GM21360 (cell line): ENCODE data around the gene R3HDM2.
A peak's percentile ranks its signal among the peaks of the same experiment; 100 is the strongest.

Source experiments
- ATAC-seq: cut with Tn5 transposase; IDR thresholded peaks from one replicate; pipeline ENCODE4 v1.9.1; 2021; ENCODE audit warnings: mild to moderate bottlenecking, moderate library complexity; ENCODE audit not compliant: unreplicated experiment

The R3HDM2 gene

GRCh38 chr12:57233357-57234232, 197.2 kb downstream of the R3HDM2 start:
- ATAC-seq, result no peak

GRCh38 chr12:57232156-57232756, 198.6 kb downstream of the R3HDM2 start:
- ATAC-seq, result no peak

- no peak for ATAC-seq
Observed at GRCh38 chr12:57231276-57232021, 199.4 kb downstream of the R3HDM2 start.

GRCh38 chr12:57230381-57231155, 200.3 kb downstream of the R3HDM2 start:
- ATAC-seq, result no peak

GRCh38 chr12:57229634-57230380, 201.0 kb downstream of the R3HDM2 start, which contains the start of gene SHMT2:
TSS of gene SHMT2 (plus strand) at chr12:57229711. CDS start at chr12:57229779, 68 bp downstream.
- peak; percentile 54 for ATAC-seq

GRCh38 chr12:57229046-57229633, 201.7 kb downstream of the R3HDM2 start:
- no peak for ATAC-seq

- ATAC-seq, result no peak
Observed at GRCh38 chr12:57227315-57228115, 203.3 kb downstream of the R3HDM2 start.

- no peak for ATAC-seq
Observed at GRCh38 chr12:57226588-57227314, 204.1 kb downstream of the R3HDM2 start.

GRCh38 chr12:57225680-57226210, 205.1 kb downstream of the R3HDM2 start:
- no peak for ATAC-seq

GRCh38 chr12:57224973-57225679, 205.7 kb downstream of the R3HDM2 start:
- no peak for ATAC-seq

- ATAC-seq, result no peak
Observed at GRCh38 chr12:57224278-57224972, 206.4 kb downstream of the R3HDM2 start.

- ATAC-seq, result no peak
Observed at GRCh38 chr12:57223191-57224165, 207.4 kb downstream of the R3HDM2 start.

GRCh38 chr12:57222286-57223190, 208.3 kb downstream of the R3HDM2 start:
- ATAC-seq, result no peak

GRCh38 chr12:57221169-57221917, 209.5 kb downstream of the R3HDM2 start:
- no peak for ATAC-seq
